Heart left ventricle (tissue), 16 donors: ENCODE data around the gene CTSO. TPM values are rescaled to one million over a fixed set of nuclear protein-coding genes. Genes with fewer than 3 reads are reported as not detected.

Experiments
- ATAC-seq, 4 donors: fragments of 200-7000 bp; cut with Tn5 transposase; one replicate each; pipeline ENCODE4 v1.9.1; 2020 to 2022; ENCODE audit warnings: moderate library complexity in 4 of 4, mild to moderate bottlenecking in 3 of 4, moderate number of reproducible peaks in 1 of 4
- DNase-seq, 5 donors: peaks; one replicate each; pipeline ENCODE4 v3.0.0-alpha.2; 2020
- H3K27ac ChIP-seq, 12 donors: fragments of 200-600 bp; sonication (generic) in 4 of 12; one replicate each; pipeline versions ENCODE4 v1.5.0 to v1.8.0; 2016 to 2022; ENCODE audit warnings: mild to moderate bottlenecking in 2 of 12
- H3K27me3 ChIP-seq, 9 donors: fragments of 200-600 bp; sonication (generic) in 2 of 9; one replicate each; pipeline versions ENCODE4 v1.5.1 to v1.8.0; 2016 to 2022; ENCODE audit warnings: mild to moderate bottlenecking in 3 of 9
- H3K36me3 ChIP-seq, 9 donors: fragments of 200-600 bp; sonication (generic) in 2 of 9; one replicate each; pipeline versions ENCODE4 v1.5.0 to v1.8.0; 2018 to 2022; ENCODE audit warnings: mild to moderate bottlenecking in 2 of 9
- H3K4me1 ChIP-seq, 12 donors: fragments of 200-600 bp; sonication (generic) in 4 of 12; one replicate each; pipeline versions ENCODE4 v1.5.0 to v1.8.0; 2016 to 2022; ENCODE audit warnings: mild to moderate bottlenecking in 3 of 12
- H3K4me3 ChIP-seq, 12 donors: fragments of 200-600 bp; sonication (generic) in 4 of 12; one replicate each; pipeline versions ENCODE4 v1.5.0 to v1.8.0; 2017 to 2022; ENCODE audit warnings: mild to moderate bottlenecking in 9 of 12, moderate library complexity in 4 of 12
- H3K9me3 ChIP-seq, 12 donors: fragments of 200-600 bp; sonication (generic) in 4 of 12; one replicate each; pipeline versions ENCODE4 v1.5.0 to v1.8.0; 2016 to 2022; ENCODE audit warnings: mild to moderate bottlenecking in 1 of 12
- POLR2A ChIP-seq, 2 donors: fragments of 450-650 bp; IDR thresholded peaks; one replicate each; pipeline ENCODE4 v1.6.1; 2017; ENCODE audit warnings: antibody characterized with exemption in 2 of 2, mild to moderate bottlenecking in 2 of 2, moderate library complexity in 2 of 2
- WGBS, 4 donors: extraction: QIAGEN DNeasy Blood & Tissue Kit in 2 of 4; methylation state at CpG; one replicate each; pipeline versions ENCODE4 v1.1.5 to v1.1.7; 2013 to 2018; 5-methylcytosine and 5-hydroxymethylcytosine counted together
- intact Hi-C, 10 donors: fragments of 100-400 bp; cut with DNase I; formaldehyde crosslinking; loops; one replicate each; pipeline versions ENCODE4 v1.11.1 to v1.14.2; 2022
- long read RNA-seq, 3 donors: library from polyadenylated mRNA; unstranded; transcript quantifications; one replicate each; pipeline ENCODE4 v2.0.0, GENCODE V29; 2020 to 2021
- polyA plus RNA-seq, 2 donors: library from polyadenylated mRNA; stranded (reverse); fragments of 200-250 nt; gene quantifications; one replicate each; pipeline ENCODE4 v1.2.3, GENCODE V29; 2013
- total RNA-seq, 9 donors: library from RNA; depleted of rRNA in 2 of 9; stranded (reverse); fragments of >200 nt in 2 of 9; fragmentation: NEBNext Ultra II Directional in 3 of 9; extraction: Animal tissue kit (Norgen Biotek cat#: 25700) in 3 of 9; gene quantifications; one replicate each; pipeline versions ENCODE4 v1.1.0 to v1.2.4, GENCODE V29; 2016 to 2023
- TF ChIP-seq, protein P1 (sequence below), 12 donors: fragments of 200-600 bp; sonication (generic) in 4 of 12; IDR thresholded peaks; one replicate each; pipeline versions ENCODE4 v1.5.0 to v1.8.0; 2018 to 2022; ENCODE audit warnings: antibody characterized with exemption in 12 of 12, mild to moderate bottlenecking in 5 of 12
- donor health status: ischemic (EF 13 %, LVEDD 7.1; RV severe dilation, severe dysfunction).
- donor health status: healthy with polysubstance abuse.
- donor health status: DM: no; HTN: yes; CAD: no.
- donor health status: DM: no; HTN: no; CAD: no.
- donor health status: ischemic (EF 25% LVEDD 6.9; RV normal size, moderate dysfunction).
- donor health status: ischemic (EF 25% LVEDD 5.7; RV mildly dilated, moderate dysfunction).
- donor health status: healthy.
- donor health status: DM: yes; HTN: yes; CAD: no.
- donor health status: ischemic (EF 35%, LVEDD 5.7; RV mildly dilated, moderate dysfunction).
- donor health status: nonischemic (EF 11% LVEDD 7.7; RV severe dilation, severe dysfunction).
- donor health status: DM: yes; HTN: yes; CAD: no.
- donor health status: PGD.
- donor health status: ischemic (EF 29% LVEDD 5.4; RV normal size, mild dysfunction).
- donor health status: nonischemic (EF 23%, LVEDD 6.1; RV moderate dilation, normal function).

Gene CTSO, protein sequence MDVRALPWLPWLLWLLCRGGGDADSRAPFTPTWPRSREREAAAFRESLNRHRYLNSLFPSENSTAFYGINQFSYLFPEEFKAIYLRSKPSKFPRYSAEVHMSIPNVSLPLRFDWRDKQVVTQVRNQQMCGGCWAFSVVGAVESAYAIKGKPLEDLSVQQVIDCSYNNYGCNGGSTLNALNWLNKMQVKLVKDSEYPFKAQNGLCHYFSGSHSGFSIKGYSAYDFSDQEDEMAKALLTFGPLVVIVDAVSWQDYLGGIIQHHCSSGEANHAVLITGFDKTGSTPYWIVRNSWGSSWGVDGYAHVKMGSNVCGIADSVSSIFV
- total RNA-seq (10 to 100 TPM in 4 of 9 donors, 1 to 10 TPM in 5; 3.9 to 26.0 (median 9.6) TPM), polyA plus RNA-seq (1 to 10 TPM; 2.6 to 3.6 TPM)
- long read RNA-seq, donor 1, transcript CTSO-201 (8 exons, 2,954 nt), result major isoform, 11 of 13 reads
- long read RNA-seq, donor 1, partial matches to known transcripts, result 0 of 13 reads
- long read RNA-seq, donor 1, other reads (novel, unspliced or antisense), result 2 of 13 reads
- long read RNA-seq, donor 2, transcript CTSO-201 (8 exons, 2,954 nt), result major isoform, 10 of 10 reads
- long read RNA-seq, donor 2, partial matches to known transcripts, result 0 of 10 reads
- long read RNA-seq, donor 2, other reads (novel, unspliced or antisense), result 0 of 10 reads
- long read RNA-seq, donor 3, transcript CTSO-201 (8 exons, 2,954 nt), result major isoform, 8 of 9 reads
- long read RNA-seq, donor 3, partial matches to known transcripts, result 0 of 9 reads
- long read RNA-seq, donor 3, other reads (novel, unspliced or antisense), result 1 of 9 reads

DNA sequence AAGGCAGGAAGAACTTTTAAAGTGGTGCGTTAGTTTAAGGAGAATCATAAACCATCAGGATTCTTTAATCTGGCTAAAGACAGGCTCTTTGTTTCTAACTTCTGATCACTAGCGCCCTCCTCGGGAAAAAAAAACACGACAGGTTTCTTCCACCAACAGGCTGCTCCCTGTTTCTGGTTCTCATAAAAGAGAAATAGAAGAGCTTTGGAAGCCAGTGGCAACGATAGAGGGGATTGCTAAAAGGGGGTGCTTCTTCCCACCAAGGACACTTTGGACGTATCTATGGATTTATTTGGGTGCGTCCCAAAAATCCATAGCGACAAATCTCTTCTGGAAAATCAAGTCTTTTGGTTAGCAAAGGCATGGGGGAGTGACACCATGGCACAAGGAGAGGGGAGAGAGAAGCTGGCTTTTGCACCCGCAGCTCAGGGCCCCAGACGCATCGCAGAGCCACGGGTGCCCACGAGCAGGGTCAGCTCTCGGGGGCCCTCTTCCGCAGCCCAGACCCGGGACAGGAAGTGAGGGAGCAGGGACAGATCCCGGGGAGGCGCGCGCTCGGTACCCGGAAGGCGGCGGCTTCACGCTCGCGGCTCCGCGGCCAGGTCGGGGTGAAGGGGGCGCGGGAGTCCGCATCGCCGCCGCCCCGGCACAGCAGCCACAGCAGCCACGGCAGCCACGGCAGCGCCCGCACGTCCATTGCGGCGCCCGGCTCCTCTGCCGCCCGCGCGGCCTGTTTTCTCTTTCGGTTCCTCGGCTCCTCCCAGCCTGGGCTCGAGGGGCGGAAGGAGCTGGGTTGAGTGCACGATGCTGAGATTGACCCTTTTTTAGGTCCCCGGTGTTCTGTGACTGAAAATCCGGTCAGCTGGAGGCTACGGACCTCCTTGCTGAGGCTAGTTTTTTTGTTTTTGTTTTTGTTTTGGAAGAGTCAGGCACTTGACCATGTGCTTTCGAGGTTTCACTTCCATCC is at the start of gene CTSO:
CTSO (minus strand) TSS at position 716 of the 967 bp plus-strand sequence; CDS start at position 697, 19 bp downstream.
- WGBS, 4 donors, result 1% methylated on average over 42 to 58 of the region's 58 CpGs
- Histone ChIP-seq H3K36me3 (no peaks in the 10 kb centered on the region), H3K27ac (peak within 1 kb of the TSS; percentile 90 to 99 (median 98)), H3K9me3 (no peaks in the 10 kb centered on the region), H3K4me1 (peaks cover 0 to 17% (median 2%) of the 10 kb centered on the region in 12 donors), H3K27me3 (no peaks in the 10 kb centered on the region), H3K4me3 (peak within 1 kb of the TSS; percentile 62 to 95 (median 82))
- ATAC-seq (peak; percentile 82 to 98 (median 96)), DNase-seq (peak; percentile 73 to 88 (median 85))
- TF ChIP-seq POLR2A (IDR thresholded peaks at IDR 0.05), result peak in 1 of 2 donors; percentile 54
- TF ChIP-seq, protein P1, sequence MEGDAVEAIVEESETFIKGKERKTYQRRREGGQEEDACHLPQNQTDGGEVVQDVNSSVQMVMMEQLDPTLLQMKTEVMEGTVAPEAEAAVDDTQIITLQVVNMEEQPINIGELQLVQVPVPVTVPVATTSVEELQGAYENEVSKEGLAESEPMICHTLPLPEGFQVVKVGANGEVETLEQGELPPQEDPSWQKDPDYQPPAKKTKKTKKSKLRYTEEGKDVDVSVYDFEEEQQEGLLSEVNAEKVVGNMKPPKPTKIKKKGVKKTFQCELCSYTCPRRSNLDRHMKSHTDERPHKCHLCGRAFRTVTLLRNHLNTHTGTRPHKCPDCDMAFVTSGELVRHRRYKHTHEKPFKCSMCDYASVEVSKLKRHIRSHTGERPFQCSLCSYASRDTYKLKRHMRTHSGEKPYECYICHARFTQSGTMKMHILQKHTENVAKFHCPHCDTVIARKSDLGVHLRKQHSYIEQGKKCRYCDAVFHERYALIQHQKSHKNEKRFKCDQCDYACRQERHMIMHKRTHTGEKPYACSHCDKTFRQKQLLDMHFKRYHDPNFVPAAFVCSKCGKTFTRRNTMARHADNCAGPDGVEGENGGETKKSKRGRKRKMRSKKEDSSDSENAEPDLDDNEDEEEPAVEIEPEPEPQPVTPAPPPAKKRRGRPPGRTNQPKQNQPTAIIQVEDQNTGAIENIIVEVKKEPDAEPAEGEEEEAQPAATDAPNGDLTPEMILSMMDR (IDR thresholded peaks at IDR 0.05), result peak; percentile 35 to 75 (median 64)
- intact Hi-C loops, result loop anchor here (1.0 to 10.0 kb wide), 8 partner anchors 141 to 551 kb away; no protein-coding TSS in a partner anchor

DNA sequence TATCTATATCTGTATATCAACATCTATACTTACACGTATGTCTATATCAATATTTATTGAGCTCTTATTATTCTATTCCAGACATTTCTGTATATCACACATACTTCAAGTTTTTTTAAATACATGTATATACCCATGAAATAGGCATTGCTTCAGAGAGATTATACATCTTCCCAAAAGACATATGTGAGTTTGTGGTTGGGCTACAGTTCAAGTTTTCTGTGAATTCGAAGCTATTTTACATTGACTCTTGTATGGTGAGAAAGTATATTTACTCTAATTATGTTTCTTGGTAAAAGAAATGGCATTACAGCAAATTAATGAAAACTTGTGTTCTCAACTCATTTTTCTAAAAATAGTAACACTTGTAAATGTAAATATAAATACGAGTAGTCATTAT is 46.8 kb upstream of the CTSO start:
- H3K9me3 ChIP-seq, result no peaks in the 10 kb centered on the region
- no peak for DNase-seq
- no peaks in the 10 kb centered on the region for H3K4me1 ChIP-seq
- WGBS, 4 donors, result 80 to 82% (median 81%) methylated on average over 3 of the region's 3 CpGs
- no peak overlapping the region for H3K27ac ChIP-seq
- intact Hi-C loops, result no loop called here
- H3K36me3 ChIP-seq, result no peaks in the 10 kb centered on the region
- TF ChIP-seq, protein P1 (IDR thresholded peaks at IDR 0.05), result no peak
- no peak for TF ChIP-seq POLR2A (IDR thresholded peaks at IDR 0.05)
- no peaks in the 10 kb centered on the region for H3K27me3 ChIP-seq
- no peak for ATAC-seq
- no peak overlapping the region for H3K4me3 ChIP-seq

DNA sequence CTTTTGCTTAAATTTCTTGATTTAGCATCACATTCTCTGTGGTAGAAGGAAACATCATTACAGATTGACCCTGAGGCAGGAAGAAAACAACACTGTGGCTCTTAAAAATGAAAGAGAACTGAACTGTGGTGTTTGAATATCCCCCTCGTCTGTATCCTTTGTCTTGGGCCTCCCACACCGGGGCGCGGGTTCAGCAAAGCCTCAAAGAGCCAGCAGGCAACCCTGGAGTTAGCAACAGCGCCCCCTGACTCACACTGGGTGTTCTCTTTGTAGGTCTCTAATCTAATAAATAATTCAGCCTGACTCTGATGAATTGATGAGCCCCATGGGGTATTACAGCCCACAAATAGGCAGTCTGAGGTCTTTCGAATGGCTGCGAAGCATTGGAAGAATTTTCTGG is 46.1 kb upstream of the CTSO start:
- TF ChIP-seq POLR2A (IDR thresholded peaks at IDR 0.05), result no peak
- TF ChIP-seq, protein P1 (IDR thresholded peaks at IDR 0.05), result peak in 3 of 12 donors; percentile 20 to 37 (median 21)

More for the DNA sequence above, 46.1 kb upstream of the CTSO start:
- ATAC-seq (no peak), DNase-seq (peak in 4 of 5 donors; percentile 22 to 54 (median 36))
- no peaks in the 10 kb centered on the region for H3K36me3 ChIP-seq
- no peaks in the 10 kb centered on the region for H3K9me3 ChIP-seq
- H3K4me3 ChIP-seq, result no peak overlapping the region
- 13 to 19% (median 16%) methylated on average over 7 of the region's 7 CpGs for WGBS, 4 donors
- H3K27ac ChIP-seq, result no peak overlapping the region
- no peaks in the 10 kb centered on the region for H3K4me1 ChIP-seq
- intact Hi-C loops, result no loop called here
- H3K27me3 ChIP-seq, result no peaks in the 10 kb centered on the region
